Stimulated activated CD4-positive, alpha-beta T cell treated with anti-CD3 and anti-CD28 coated beads, Interleukin-4, amount 100 ng/mL, for 1 hour (primary cell): Measurements from ENCODE around the gene CAMKMT.

Experiments used
- DNase-seq: peaks from one replicate; pipeline ENCODE4 v3.0.0-alpha.2; 2020

The CAMKMT gene

GRCh38 chr2:44747794-44748193, 386.0 kb downstream of the CAMKMT start:
- DNase-seq: no peak

- no peak for DNase-seq
Measured at GRCh38 chr2:44751754-44752479, 390.2 kb downstream of the CAMKMT start.

- no peak for DNase-seq
Measured at GRCh38 chr2:44752761-44753160, 391.0 kb downstream of the CAMKMT start.

- DNase-seq: no peak
Measured at GRCh38 chr2:44753552-44754285, 392.0 kb downstream of the CAMKMT start.

- no peak for DNase-seq
Measured at GRCh38 chr2:44758591-44758990, 396.8 kb downstream of the CAMKMT start.

DNA sequence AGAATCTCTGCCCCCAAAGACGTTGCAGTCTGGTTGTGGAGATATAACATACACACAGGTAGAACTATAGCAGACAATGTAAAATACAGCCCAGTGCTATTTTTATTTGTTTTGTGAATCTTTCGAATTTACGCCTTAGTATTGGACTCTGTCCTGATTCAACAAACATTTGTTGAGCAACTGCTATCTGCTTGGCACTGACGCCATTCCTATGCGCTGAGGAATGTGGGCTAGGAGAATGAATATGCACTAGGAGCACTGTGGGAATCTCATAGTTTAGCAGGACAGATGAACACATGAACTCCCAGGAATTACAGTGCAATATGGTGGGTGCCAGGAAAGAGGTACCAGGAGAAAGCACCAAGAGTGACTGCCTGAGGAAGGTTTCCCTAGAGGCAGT, 398.1 kb downstream of the CAMKMT start:
- no peak for DNase-seq

- DNase-seq: no peak
Measured at GRCh38 chr2:44763275-44763782, 401.6 kb downstream of the CAMKMT start.

GRCh38 chr2:44766220-44766619, 404.5 kb downstream of the CAMKMT start:
- DNase-seq: no peak

- DNase-seq: no peak
Measured at GRCh38 chr2:44766777-44767176, 405.0 kb downstream of the CAMKMT start.

DNA sequence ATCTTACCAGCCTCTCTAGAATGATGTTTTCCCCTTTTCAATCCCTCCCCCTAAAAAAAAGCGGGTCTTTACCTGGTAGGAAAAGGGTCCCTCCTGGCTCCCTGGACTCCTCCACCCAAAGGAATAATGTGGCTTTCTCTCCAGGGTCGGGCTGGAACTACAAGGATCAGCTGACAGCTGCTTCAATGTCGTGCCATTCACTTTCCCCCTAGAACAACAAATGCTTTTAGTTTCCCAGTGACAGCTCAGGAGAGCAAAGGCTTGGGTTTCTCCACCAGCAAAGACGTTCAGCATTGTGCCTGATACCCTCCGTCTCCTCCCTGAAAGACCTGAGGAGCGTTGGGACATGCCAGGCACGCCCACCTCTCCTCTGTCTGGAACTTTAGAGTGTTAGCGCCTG, 405.9 kb downstream of the CAMKMT start:
- DNase-seq: no peak

- DNase-seq: no peak
Measured at GRCh38 chr2:44768438-44769236, 406.9 kb downstream of the CAMKMT start.

DNA sequence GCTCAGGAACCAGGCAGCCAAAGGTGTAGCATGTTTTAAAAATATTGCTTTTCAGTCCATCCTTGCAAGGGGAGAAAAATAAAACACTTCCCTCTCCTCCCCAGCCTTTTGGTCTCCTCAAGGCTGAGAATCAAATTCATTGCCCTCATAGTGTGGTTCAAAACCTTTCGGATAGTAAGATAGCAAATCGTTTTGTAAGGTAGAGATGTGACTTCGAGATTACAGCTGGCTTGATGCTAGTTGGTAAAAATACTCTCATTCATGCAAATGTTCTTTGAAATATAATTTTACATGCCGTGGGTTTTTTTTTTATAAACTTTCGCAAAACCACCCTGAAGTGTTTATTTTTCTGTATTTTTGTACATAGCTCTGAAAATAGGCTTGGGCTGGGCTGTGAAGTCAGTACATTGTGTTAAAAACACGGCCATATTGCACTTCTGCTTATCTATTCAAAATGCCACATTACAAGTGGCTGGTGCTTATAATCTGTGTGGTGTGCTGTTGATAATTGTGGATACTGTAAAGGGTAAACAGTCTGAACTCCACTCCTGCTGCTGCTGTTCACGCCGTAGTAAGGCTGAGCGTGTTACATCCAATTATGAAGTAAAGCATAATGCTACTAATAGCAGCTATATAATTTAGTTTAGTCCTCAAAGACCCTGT, 407.7 kb downstream of the CAMKMT start:
- no peak for DNase-seq

- DNase-seq: no peak
Measured at GRCh38 chr2:44770221-44771195, 408.8 kb downstream of the CAMKMT start.

DNA sequence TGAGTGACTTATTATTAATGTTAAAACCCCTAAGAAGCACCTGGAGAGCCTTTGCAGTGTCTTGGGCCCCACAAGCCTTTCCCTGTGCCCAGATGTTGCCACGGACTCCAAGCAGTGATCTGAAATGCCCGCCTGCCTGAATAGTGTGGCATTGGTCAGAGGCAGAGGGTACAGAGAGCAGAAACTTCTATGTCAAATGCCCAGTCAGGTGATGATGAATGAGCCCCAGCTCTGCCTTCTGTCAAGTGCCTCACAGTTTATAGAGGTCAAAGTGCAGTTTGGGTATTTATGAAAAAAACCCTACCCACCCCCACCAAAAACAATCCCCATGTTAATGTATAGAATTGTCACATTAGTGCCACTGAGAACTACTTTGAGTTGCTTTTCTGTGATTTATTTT, 409.8 kb downstream of the CAMKMT start:
- DNase-seq: no peak

DNA sequence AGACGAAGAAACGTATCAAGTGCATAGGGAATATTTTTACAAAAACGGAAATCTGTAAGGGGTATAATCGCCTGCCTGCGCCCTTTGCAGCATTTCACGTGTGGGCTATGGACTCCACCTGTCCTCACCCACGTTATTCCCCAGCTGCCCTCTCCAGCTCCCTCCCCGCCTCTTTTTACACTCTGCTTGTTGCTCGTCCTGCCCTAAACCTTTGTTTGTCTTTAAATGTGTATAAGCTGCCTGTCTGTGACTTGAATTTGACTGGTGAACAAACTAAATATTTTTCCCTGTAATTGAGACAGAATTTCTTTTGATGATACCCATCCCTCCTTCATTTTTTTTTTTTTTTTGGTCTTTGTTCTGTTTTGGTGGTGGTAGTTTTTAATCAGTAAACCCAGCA, 410.4 kb downstream of the CAMKMT start:
- no peak for DNase-seq

- no peak for DNase-seq
Measured at GRCh38 chr2:44772669-44773378, 411.1 kb downstream of the CAMKMT start.

DNA sequence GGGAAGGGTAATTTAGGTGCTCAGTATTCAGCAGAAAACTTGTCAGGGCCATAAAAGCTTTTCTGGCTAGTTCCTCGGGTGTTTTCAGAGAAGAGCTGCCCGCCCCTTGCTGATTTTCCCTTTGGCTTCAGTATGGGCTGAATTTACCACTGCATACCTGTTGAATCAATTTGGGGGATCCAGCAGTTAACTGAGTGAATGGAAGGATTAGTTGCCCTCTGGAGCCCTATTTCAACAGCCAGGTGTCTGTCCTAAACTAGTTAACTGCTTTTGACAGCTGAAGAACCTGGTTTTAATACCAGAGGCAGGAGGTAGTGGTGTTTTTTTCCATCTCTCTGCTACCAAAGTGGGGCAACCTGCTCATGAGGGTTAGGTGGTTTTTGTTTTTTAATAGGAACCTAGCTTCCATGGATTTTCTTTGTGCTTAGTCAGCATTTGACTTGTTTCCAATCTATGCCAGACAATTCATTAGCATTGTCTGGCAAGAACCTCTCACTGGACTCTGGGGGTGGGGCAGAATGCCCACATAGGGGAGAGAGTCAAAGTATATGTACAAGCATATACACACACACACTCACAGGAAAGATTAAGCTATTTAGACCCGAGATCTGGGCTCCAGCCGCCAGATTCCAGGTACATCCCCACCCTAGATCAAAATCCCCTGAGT, 413.2 kb downstream of the CAMKMT start:
- no peak for DNase-seq

DNA sequence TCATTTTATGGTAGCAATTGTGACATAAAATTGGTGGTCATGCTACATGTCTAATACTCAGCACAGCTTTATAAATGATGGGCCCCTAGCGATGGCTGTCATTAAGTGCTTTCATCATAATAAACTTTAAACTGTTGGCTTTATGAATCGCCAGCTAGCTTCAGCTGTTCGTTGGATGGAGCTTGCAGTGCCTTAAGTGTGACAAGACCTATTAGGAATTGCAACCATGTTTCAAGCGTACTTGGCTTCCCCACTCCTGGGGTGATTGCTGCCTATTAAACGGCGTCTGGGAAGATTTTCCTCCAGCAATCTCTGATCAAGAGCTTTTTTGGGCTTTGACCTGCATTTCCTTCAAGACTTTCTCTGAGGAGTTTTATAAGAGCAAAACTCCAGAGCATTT, 415.3 kb downstream of the CAMKMT start:
- no peak for DNase-seq

DNA sequence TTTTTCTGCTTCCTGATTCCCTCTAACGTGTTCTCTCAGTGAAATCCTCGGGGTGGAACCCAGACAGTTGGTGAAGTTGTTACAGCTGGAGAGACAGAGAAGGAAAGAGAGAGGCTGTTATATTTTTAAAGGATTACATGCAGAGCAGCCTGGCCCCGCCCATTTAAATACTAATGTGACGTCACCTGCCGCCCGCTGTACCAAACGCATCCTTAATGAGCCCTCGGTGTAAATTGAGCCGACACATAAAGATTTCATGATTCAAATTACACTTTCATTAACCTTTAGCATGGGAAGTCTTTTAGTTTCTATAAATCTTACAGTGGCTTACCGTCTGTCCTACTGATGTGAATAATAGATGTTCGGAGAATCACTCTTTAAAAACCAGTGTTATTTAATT, 415.8 kb downstream of the CAMKMT start:
- DNase-seq: no peak

- DNase-seq: no peak
Measured at GRCh38 chr2:44778221-44778654, 416.5 kb downstream of the CAMKMT start.
